Osteocyte (in vitro differentiated cells): Measurements from ENCODE around the gene NUDT3. TPM values are rescaled to one million over a fixed set of nuclear protein-coding genes. Genes with fewer than 3 reads are reported as not detected.

ENCODE experiments used
- DNase-seq: peaks from one replicate; pipeline ENCODE4 v3.0.0; 2021; ENCODE audit warnings: mixed read lengths; ENCODE audit not compliant: unreplicated experiment; ENCODE audit errors: extremely low spot score
- H3K27ac Mint-ChIP-seq: one replicate; pipeline ENCODE4 v1.8.0; 2021; ENCODE audit warnings: mild to moderate bottlenecking, mixed read lengths; ENCODE audit not compliant: unreplicated experiment
- H3K27me3 Mint-ChIP-seq: one replicate; pipeline ENCODE4 v1.8.0; 2021; ENCODE audit warnings: mixed read lengths; ENCODE audit not compliant: unreplicated experiment
- H3K36me3 Mint-ChIP-seq: one replicate; pipeline ENCODE4 v1.8.0; 2021; ENCODE audit warnings: mixed read lengths; ENCODE audit not compliant: unreplicated experiment
- H3K4me1 Mint-ChIP-seq: one replicate; pipeline ENCODE4 v1.8.0; 2021; ENCODE audit warnings: mixed read lengths; ENCODE audit not compliant: unreplicated experiment
- H3K4me3 Mint-ChIP-seq: one replicate; pipeline ENCODE4 v1.8.0; 2021; ENCODE audit warnings: mild to moderate bottlenecking, moderate library complexity, mixed read lengths; ENCODE audit not compliant: unreplicated experiment
- H3K9me3 Mint-ChIP-seq: one replicate; pipeline ENCODE4 v1.8.0; 2021; ENCODE audit warnings: mixed read lengths; ENCODE audit not compliant: unreplicated experiment
- microRNA-seq: library from miRNA; unstranded; fragments of <30 nt; microRNA quantifications from one replicate; pipeline ENCODE4 v1.1.0, GENCODE V29; 2020; ENCODE audit not compliant: unreplicated experiment
- total RNA-seq: library from RNA; stranded (reverse); gene quantifications from 2 replicates; pipeline ENCODE4 v1.2.1, GENCODE V29; 2021
- TF ChIP-seq, protein P1 (sequence below): fragments of 200-600 bp; sonication (generic); IDR thresholded peaks from 2 replicates; pipeline ENCODE4 v1.5.0; 2021; ENCODE audit warnings: antibody characterized with exemption, mild to moderate bottlenecking, moderate library complexity

The NUDT3 gene
- total RNA-seq, 1 donor from 2014 or later: 32.0 TPM

DNA sequence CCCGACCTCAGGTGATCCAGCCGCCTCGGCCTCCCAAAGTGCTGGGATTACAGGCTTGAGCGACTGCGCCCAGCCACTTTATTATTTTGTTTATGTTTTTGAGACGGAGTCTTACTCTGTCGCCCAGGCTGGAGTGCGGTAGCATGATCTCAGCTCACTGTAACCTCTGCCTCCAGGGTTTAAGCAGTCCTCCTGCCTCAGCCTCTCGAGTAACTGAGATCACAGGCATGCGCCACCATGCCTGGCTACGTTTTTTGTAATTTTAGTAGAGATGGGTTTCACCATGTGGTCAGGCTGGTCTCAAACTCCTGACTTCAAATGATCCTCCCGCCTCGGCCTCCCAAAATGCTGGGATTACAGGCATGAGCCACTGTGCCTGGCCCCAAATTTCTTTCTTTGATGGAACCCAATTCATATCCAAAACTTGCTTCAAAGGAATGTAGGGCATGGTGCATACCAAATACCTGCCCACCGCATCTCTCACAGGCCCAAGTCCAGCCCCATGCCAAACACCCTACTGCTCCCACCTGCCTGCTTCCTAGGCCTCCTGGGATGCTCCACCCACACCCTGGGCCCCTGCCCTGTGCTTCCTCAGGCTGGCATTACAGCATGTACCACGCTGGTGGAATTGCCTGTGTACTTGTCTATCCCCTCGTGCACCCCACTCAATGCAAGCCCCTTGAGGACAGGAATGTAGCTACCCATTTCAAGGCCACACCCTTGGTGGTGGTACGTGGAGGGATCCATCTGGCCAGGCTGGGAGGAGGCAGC lies 160.7 kb downstream of the NUDT3 start:
- H3K4me3 Mint-ChIP-seq: no peak overlapping the region
- no peaks in the 10 kb centered on the region for H3K36me3 Mint-ChIP-seq
- DNase-seq: no peak
- no peaks in the 10 kb centered on the region for H3K27me3 Mint-ChIP-seq
- TF ChIP-seq, protein P1, sequence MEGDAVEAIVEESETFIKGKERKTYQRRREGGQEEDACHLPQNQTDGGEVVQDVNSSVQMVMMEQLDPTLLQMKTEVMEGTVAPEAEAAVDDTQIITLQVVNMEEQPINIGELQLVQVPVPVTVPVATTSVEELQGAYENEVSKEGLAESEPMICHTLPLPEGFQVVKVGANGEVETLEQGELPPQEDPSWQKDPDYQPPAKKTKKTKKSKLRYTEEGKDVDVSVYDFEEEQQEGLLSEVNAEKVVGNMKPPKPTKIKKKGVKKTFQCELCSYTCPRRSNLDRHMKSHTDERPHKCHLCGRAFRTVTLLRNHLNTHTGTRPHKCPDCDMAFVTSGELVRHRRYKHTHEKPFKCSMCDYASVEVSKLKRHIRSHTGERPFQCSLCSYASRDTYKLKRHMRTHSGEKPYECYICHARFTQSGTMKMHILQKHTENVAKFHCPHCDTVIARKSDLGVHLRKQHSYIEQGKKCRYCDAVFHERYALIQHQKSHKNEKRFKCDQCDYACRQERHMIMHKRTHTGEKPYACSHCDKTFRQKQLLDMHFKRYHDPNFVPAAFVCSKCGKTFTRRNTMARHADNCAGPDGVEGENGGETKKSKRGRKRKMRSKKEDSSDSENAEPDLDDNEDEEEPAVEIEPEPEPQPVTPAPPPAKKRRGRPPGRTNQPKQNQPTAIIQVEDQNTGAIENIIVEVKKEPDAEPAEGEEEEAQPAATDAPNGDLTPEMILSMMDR: no peak
- peaks cover 6% of the 10 kb centered on the region for H3K4me1 Mint-ChIP-seq
- H3K9me3 Mint-ChIP-seq: no peaks in the 10 kb centered on the region
- no peak overlapping the region for H3K27ac Mint-ChIP-seq

DNA sequence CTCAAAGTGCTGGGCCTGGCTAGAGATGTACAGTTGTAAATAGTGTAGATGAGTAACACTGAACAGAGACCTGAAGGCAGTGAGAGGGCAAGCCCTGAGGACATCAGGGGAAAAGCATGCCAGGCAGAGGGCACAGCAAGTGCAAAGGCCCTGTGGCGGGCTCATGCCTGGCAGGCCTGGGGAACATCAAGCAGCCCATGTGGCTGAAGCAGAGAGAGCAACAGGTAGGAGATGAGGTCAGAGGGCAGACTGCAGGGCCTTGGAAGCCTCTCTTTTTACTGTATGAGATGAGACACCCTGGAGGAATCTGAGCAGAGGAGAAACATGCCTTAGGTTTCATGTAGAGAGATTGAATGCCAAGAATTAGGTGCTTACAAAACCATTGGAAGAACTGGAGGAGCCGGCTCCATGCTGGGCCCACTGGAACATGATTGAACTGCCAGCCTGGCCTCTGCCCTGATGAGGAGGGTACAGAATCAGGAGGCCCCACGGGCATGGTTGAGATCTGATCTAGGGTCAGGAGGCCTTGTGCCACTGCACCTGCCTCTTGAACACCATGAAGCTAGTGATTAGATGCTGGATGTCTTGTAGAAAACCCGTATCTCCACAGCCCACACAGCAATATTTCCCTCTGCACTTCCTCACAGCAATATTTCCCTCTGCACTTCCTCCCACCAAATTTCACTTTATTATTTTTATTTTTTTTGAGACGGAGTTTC lies 161.7 kb downstream of the NUDT3 start:
- Mint-ChIP-seq H3K9me3 (no peaks in the 10 kb centered on the region), H3K4me3 (no peak overlapping the region), H3K4me1 (peaks cover under 1% of the 10 kb centered on the region), H3K27me3 (no peaks in the 10 kb centered on the region), H3K36me3 (no peaks in the 10 kb centered on the region), H3K27ac (no peak overlapping the region)
- TF ChIP-seq, protein P1: no peak
- DNase-seq: no peak

DNA sequence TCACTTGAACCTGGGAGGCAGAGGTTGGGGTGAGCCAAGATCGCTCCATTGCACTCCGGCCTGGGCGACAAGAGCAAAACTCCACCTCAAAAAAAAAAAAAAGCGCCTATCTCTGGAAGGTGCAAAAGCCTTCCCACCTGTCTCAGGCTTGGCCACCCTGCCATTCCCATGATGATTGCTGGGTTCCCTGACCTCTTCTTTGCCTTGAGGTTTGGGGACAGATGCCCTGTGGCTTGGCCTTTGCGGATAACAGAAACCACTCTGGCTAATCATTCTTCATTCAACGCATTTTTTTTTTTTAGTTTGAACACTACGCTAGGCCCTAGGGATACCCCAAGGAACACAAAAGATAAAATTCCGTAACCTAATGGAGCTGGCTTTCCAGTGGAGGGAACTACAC lies 162.6 kb downstream of the NUDT3 start:
- H3K4me1 Mint-ChIP-seq: no peaks in the 10 kb centered on the region
- no peak for DNase-seq
- no peak overlapping the region for H3K4me3 Mint-ChIP-seq
- H3K27me3 Mint-ChIP-seq: no peaks in the 10 kb centered on the region
- H3K27ac Mint-ChIP-seq: no peak overlapping the region
- no peaks in the 10 kb centered on the region for H3K36me3 Mint-ChIP-seq
- no peaks in the 10 kb centered on the region for H3K9me3 Mint-ChIP-seq
- TF ChIP-seq, protein P1: no peak

Small RNA genes within 50 kb of the gene (microRNA-seq; reads per million reads assigned to microRNA genes)
- not detected for gene MIR6835

Other genes with a start within 250 kb of the NUDT3 start
- gene GRM4, start 246.6 kb downstream of the NUDT3 start, total RNA-seq: 0.18 and 0.40 TPM in 2 replicates
- gene HMGA1, start 155.8 kb downstream of the NUDT3 start, total RNA-seq: 89.0 and 89.7 TPM in 2 replicates
- gene SMIM29, start 143.7 kb downstream of the NUDT3 start, total RNA-seq: 23.2 and 23.4 TPM in 2 replicates
- gene RPS10, start 33.4 kb upstream of the NUDT3 start, total RNA-seq: 996 and 1,026 TPM in 2 replicates
- not detected in 2 replicates for gene PACSIN1, start 73.4 kb upstream of the NUDT3 start, total RNA-seq
- not detected in 2 replicates for gene SPDEF, start 163.7 kb upstream of the NUDT3 start, total RNA-seq